Measurements from ENCODE around the gene HDAC9.

DNA sequence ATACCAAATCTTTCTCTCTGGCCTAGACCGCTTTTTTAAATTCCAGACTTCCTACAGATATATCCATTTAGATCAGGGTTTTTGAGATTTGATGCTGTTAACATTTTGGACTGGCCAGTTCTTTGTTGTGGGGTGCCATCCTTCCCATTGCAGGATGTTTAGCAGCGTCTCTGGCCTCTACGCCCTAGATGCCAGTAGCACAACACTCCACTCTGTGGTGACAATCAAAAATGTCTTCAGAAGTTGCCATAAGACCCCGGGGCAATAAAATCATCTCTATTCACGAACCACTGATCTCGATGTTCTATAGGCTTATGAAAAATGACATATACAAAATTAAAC, 46.3 kb downstream of the HDAC9 start:
- TF ChIP-seq, protein P1, sequence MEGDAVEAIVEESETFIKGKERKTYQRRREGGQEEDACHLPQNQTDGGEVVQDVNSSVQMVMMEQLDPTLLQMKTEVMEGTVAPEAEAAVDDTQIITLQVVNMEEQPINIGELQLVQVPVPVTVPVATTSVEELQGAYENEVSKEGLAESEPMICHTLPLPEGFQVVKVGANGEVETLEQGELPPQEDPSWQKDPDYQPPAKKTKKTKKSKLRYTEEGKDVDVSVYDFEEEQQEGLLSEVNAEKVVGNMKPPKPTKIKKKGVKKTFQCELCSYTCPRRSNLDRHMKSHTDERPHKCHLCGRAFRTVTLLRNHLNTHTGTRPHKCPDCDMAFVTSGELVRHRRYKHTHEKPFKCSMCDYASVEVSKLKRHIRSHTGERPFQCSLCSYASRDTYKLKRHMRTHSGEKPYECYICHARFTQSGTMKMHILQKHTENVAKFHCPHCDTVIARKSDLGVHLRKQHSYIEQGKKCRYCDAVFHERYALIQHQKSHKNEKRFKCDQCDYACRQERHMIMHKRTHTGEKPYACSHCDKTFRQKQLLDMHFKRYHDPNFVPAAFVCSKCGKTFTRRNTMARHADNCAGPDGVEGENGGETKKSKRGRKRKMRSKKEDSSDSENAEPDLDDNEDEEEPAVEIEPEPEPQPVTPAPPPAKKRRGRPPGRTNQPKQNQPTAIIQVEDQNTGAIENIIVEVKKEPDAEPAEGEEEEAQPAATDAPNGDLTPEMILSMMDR (IDR thresholded peaks at IDR 0.05; ENCODE audit: poor library complexity): no peak
- TF ChIP-seq EZH2phosphoT487 (IDR thresholded peaks at IDR 0.05; ENCODE audit: low read depth, severe bottlenecking, unreplicated experiment) (no peak), EZH2 (IDR thresholded peaks at IDR 0.05; ENCODE audit: borderline replicate concordance) (no peak)

Data from hepatocyte (in vitro differentiated cells).